NCI-H1105 (cell line): ENCODE measurements around the gene WSCD1.

ENCODE experiments used
- DNase-seq: peaks from one replicate; lab custom pipeline; 2025; lab: John Stamatoyannopoulos, UW

Gene WSCD1

GRCh38 chr17:6108382-6108781 is 38.2 kb downstream of the WSCD1 start:
- DNase-seq = no peak

- DNase-seq = no peak
Measured at GRCh38 chr17:6108987-6109386, 38.8 kb downstream of the WSCD1 start.

GRCh38 chr17:6109536-6109935 is 39.4 kb downstream of the WSCD1 start:
- DNase-seq = no peak

- no peak for DNase-seq
Measured at GRCh38 chr17:6110088-6110487, 39.9 kb downstream of the WSCD1 start.

GRCh38 chr17:6110592-6110991 is 40.4 kb downstream of the WSCD1 start:
- DNase-seq = no peak

- DNase-seq = no peak
Measured at GRCh38 chr17:6120351-6120750, 50.2 kb downstream of the WSCD1 start.

GRCh38 chr17:6124856-6125255 is 54.7 kb downstream of the WSCD1 start:
- DNase-seq = no peak

GRCh38 chr17:6126768-6127167 is 56.6 kb downstream of the WSCD1 start:
- DNase-seq = no peak

GRCh38 chr17:6134721-6135120 is 64.5 kb downstream of the WSCD1 start:
- no peak for DNase-seq

GRCh38 chr17:6135236-6135635 is 65.1 kb downstream of the WSCD1 start:
- no peak for DNase-seq

- no peak for DNase-seq
Measured at GRCh38 chr17:6135996-6136395, 65.8 kb downstream of the WSCD1 start.

- DNase-seq = no peak
Measured at GRCh38 chr17:6137716-6138502, 67.7 kb downstream of the WSCD1 start.

- DNase-seq = no peak
Measured at GRCh38 chr17:6138761-6139446, 68.7 kb downstream of the WSCD1 start.

- DNase-seq = no peak
Measured at GRCh38 chr17:6139447-6139832, 69.3 kb downstream of the WSCD1 start.

- DNase-seq = no peak
Measured at GRCh38 chr17:6140188-6140587, 70.0 kb downstream of the WSCD1 start.

GRCh38 chr17:6140728-6141330 is 70.7 kb downstream of the WSCD1 start:
- no peak for DNase-seq

GRCh38 chr17:6142701-6143100 is 72.5 kb downstream of the WSCD1 start:
- DNase-seq = no peak

GRCh38 chr17:6145946-6146345 is 75.8 kb downstream of the WSCD1 start:
- no peak for DNase-seq

- no peak for DNase-seq
Measured at GRCh38 chr17:6147042-6147441, 76.9 kb downstream of the WSCD1 start.

- no peak for DNase-seq
Measured at GRCh38 chr17:6153375-6153774, 83.2 kb downstream of the WSCD1 start.

- DNase-seq = no peak
Measured at GRCh38 chr17:6157716-6158115, 87.5 kb downstream of the WSCD1 start.

GRCh38 chr17:6159541-6160231 is 89.5 kb downstream of the WSCD1 start:
- no peak for DNase-seq

- no peak for DNase-seq
Measured at GRCh38 chr17:6160232-6160555, 90.0 kb downstream of the WSCD1 start.
